ENCODE data around the gene LDLRAD4. TPM values are rescaled to one million over a fixed set of nuclear protein-coding genes. Genes with fewer than 3 reads are reported as not detected.

The LDLRAD4 gene
- total RNA-seq, 1 experiment from 2014 or later, result 204 TPM

- Histone ChIP-seq H3K4me1 (ENCODE audit: low read length) (no peaks in the 10 kb centered on the region), H3K9me3 (ENCODE audit: low read length) (no peaks in the 10 kb centered on the region), H3K4me2 (ENCODE audit: low read depth, low read length, poor library complexity, severe bottlenecking) (no peak overlapping the region), H3K9me2 (replicated peaks; ENCODE audit: insufficient read depth, low read length) (no peaks in the 10 kb centered on the region), H3K27me3 (ENCODE audit: low read length) (0 out of 2 replicates have a peak, but pooled peaks cover 2% of the 10 kb centered on the region), H3K36me3 (ENCODE audit: insufficient read depth, low read length) (no peaks in the 10 kb centered on the region), H3K9ac (ENCODE audit: low read length) (no peak overlapping the region), H2AFZ (ENCODE audit: low read length) (no peak overlapping the region), H4K20me1 (ENCODE audit: insufficient read depth, low read depth, low read length) (no peaks in the 10 kb centered on the region), H3K27ac (ENCODE audit: low read length) (no peak overlapping the region), H3K4me3 (ENCODE audit: low read length) (no peak overlapping the region), H3K79me2 (ENCODE audit: low read length) (no peaks in the 10 kb centered on the region)
- DNase-seq, result no peak
Observed at GRCh38 chr18:13446610-13447461, 228.3 kb downstream of the LDLRAD4 start.

DNA sequence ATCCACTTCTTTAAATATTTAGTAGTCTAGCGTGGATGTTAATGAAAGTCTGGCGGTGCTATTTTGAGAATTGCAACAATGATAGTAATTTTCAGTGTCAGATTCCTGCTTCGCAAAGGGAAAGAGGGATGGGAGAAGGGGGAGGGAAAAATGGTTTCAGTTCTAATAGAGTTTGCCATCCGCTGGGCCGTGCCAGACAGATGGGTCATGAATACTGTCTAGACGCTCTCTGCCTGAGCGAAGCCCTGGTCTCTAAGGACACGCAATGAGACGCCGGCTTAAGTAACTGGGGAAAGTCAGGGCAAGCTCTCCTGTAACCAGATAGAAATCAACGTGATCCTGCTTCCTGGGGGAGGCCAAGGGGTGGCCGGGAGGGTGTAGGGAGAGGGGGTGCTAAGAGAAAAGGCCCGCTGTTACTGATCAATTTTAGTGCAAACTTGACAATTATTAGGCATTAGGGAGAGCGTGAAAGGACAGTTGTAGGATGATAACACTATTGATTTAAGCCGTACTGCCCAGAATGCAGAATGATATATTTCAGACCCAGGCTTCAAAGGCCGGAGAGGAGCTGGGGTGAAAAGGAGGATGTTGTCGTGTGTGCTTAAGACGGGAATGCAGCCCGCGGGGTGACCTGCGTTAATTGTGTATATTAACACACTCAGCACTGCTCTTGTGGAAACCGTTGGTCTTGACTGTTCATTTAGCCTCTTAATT, 229.2 kb downstream of the LDLRAD4 start:
- Histone ChIP-seq H2AFZ (ENCODE audit: low read length) (no peak overlapping the region), H3K4me3 (ENCODE audit: low read length) (no peak overlapping the region), H3K9me3 (ENCODE audit: low read length) (no peaks in the 10 kb centered on the region), H3K79me2 (ENCODE audit: low read length) (no peaks in the 10 kb centered on the region), H3K27ac (ENCODE audit: low read length) (no peak overlapping the region), H3K9me2 (replicated peaks; ENCODE audit: insufficient read depth, low read length) (no peaks in the 10 kb centered on the region), H3K4me2 (ENCODE audit: low read depth, low read length, poor library complexity, severe bottlenecking) (no peak overlapping the region), H3K27me3 (ENCODE audit: low read length) (0 out of 2 replicates have a peak, but pooled peaks cover 2% of the 10 kb centered on the region), H3K4me1 (ENCODE audit: low read length) (no peaks in the 10 kb centered on the region), H4K20me1 (ENCODE audit: insufficient read depth, low read depth, low read length) (no peaks in the 10 kb centered on the region), H3K9ac (ENCODE audit: low read length) (no peak overlapping the region), H3K36me3 (ENCODE audit: insufficient read depth, low read length) (no peaks in the 10 kb centered on the region)
- DNase-seq, result no peak

GRCh38 chr18:13448335-13448795, 229.8 kb downstream of the LDLRAD4 start:
- H3K9me3 ChIP-seq (ENCODE audit: low read length), result no peaks in the 10 kb centered on the region
- no peaks in the 10 kb centered on the region for H3K79me2 ChIP-seq (ENCODE audit: low read length)
- 0 out of 2 replicates have a peak, but pooled peaks cover 2% of the 10 kb centered on the region for H3K27me3 ChIP-seq (ENCODE audit: low read length)
- H3K36me3 ChIP-seq (ENCODE audit: insufficient read depth, low read length), result no peaks in the 10 kb centered on the region
- H2AFZ ChIP-seq (ENCODE audit: low read length), result no peak overlapping the region
- DNase-seq, result no peak
- no peak overlapping the region for H3K9ac ChIP-seq (ENCODE audit: low read length)
- no peaks in the 10 kb centered on the region for H3K4me1 ChIP-seq (ENCODE audit: low read length)
- no peaks in the 10 kb centered on the region for H3K9me2 ChIP-seq (replicated peaks; ENCODE audit: insufficient read depth, low read length)
- no peak overlapping the region for H3K4me2 ChIP-seq (ENCODE audit: low read depth, low read length, poor library complexity, severe bottlenecking)
- H3K4me3 ChIP-seq (ENCODE audit: low read length), result no peak overlapping the region
- no peak overlapping the region for H3K27ac ChIP-seq (ENCODE audit: low read length)
- H4K20me1 ChIP-seq (ENCODE audit: insufficient read depth, low read depth, low read length), result no peaks in the 10 kb centered on the region

- H3K79me2 ChIP-seq (ENCODE audit: low read length), result no peaks in the 10 kb centered on the region
- H3K9me3 ChIP-seq (ENCODE audit: low read length), result no peaks in the 10 kb centered on the region
- no peak overlapping the region for H3K27ac ChIP-seq (ENCODE audit: low read length)
- no peak overlapping the region for H3K9ac ChIP-seq (ENCODE audit: low read length)
- no peaks in the 10 kb centered on the region for H3K4me1 ChIP-seq (ENCODE audit: low read length)
- H3K9me2 ChIP-seq (replicated peaks; ENCODE audit: insufficient read depth, low read length), result no peaks in the 10 kb centered on the region
- H2AFZ ChIP-seq (ENCODE audit: low read length), result no peak overlapping the region
- H3K27me3 ChIP-seq (ENCODE audit: low read length), result 0 out of 2 replicates have a peak, but pooled peaks cover 2% of the 10 kb centered on the region
- H3K36me3 ChIP-seq (ENCODE audit: insufficient read depth, low read length), result no peaks in the 10 kb centered on the region
- DNase-seq, result no peak
- H3K4me2 ChIP-seq (ENCODE audit: low read depth, low read length, poor library complexity, severe bottlenecking), result no peak overlapping the region
- H4K20me1 ChIP-seq (ENCODE audit: insufficient read depth, low read depth, low read length), result no peaks in the 10 kb centered on the region
- no peak overlapping the region for H3K4me3 ChIP-seq (ENCODE audit: low read length)
Observed at GRCh38 chr18:13449651-13450050, 231.1 kb downstream of the LDLRAD4 start.

GRCh38 chr18:13450289-13451212, 232.0 kb downstream of the LDLRAD4 start:
- Histone ChIP-seq H3K36me3 (ENCODE audit: insufficient read depth, low read length) (no peaks in the 10 kb centered on the region), H3K9ac (ENCODE audit: low read length) (no peak overlapping the region), H3K4me2 (ENCODE audit: low read depth, low read length, poor library complexity, severe bottlenecking) (no peak overlapping the region), H3K4me3 (ENCODE audit: low read length) (no peak overlapping the region), H2AFZ (ENCODE audit: low read length) (no peak overlapping the region), H3K79me2 (ENCODE audit: low read length) (no peaks in the 10 kb centered on the region), H4K20me1 (ENCODE audit: insufficient read depth, low read depth, low read length) (no peaks in the 10 kb centered on the region), H3K4me1 (ENCODE audit: low read length) (no peaks in the 10 kb centered on the region), H3K27me3 (ENCODE audit: low read length) (0 out of 2 replicates have a peak, but pooled peaks cover 2% of the 10 kb centered on the region), H3K9me2 (replicated peaks; ENCODE audit: insufficient read depth, low read length) (no peaks in the 10 kb centered on the region), H3K27ac (ENCODE audit: low read length) (no peak overlapping the region), H3K9me3 (ENCODE audit: low read length) (no peaks in the 10 kb centered on the region)
- no peak for DNase-seq

DNA sequence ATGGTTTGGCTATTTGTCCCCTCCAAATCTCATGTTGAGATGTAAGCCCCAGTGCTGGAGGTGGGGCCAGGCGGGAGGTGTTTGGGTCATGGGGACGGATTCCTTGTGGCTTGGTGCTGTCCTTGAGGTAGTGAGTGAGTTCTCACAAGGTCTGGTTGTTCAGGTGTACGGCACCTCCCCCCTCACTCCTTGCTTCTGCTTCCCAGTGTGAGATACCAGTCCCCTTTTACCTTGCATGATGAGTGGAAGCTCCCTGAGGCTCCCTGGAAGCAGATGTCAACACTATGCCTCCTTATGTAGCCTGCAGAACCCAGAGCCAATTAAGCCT, 232.6 kb downstream of the LDLRAD4 start:
- Histone ChIP-seq H3K4me3 (ENCODE audit: low read length) (no peak overlapping the region), H3K79me2 (ENCODE audit: low read length) (no peaks in the 10 kb centered on the region), H3K4me1 (ENCODE audit: low read length) (no peaks in the 10 kb centered on the region), H3K27me3 (ENCODE audit: low read length) (0 out of 2 replicates have a peak, but pooled peaks cover 2% of the 10 kb centered on the region), H3K36me3 (ENCODE audit: insufficient read depth, low read length) (no peaks in the 10 kb centered on the region), H3K9me2 (replicated peaks; ENCODE audit: insufficient read depth, low read length) (no peaks in the 10 kb centered on the region), H3K9me3 (ENCODE audit: low read length) (no peaks in the 10 kb centered on the region), H3K27ac (ENCODE audit: low read length) (no peak overlapping the region), H3K9ac (ENCODE audit: low read length) (no peak overlapping the region), H2AFZ (ENCODE audit: low read length) (no peak overlapping the region), H4K20me1 (ENCODE audit: insufficient read depth, low read depth, low read length) (no peaks in the 10 kb centered on the region), H3K4me2 (ENCODE audit: low read depth, low read length, poor library complexity, severe bottlenecking) (no peak overlapping the region)
- no peak for DNase-seq

GRCh38 chr18:13451661-13452387, 233.3 kb downstream of the LDLRAD4 start:
- Histone ChIP-seq H3K36me3 (ENCODE audit: insufficient read depth, low read length) (no peaks in the 10 kb centered on the region), H3K27me3 (ENCODE audit: low read length) (0 out of 2 replicates have a peak, but pooled peaks cover 2% of the 10 kb centered on the region), H3K4me3 (ENCODE audit: low read length) (no peak overlapping the region), H3K9me2 (replicated peaks; ENCODE audit: insufficient read depth, low read length) (no peaks in the 10 kb centered on the region), H3K9ac (ENCODE audit: low read length) (no peak overlapping the region), H3K9me3 (ENCODE audit: low read length) (no peaks in the 10 kb centered on the region), H3K27ac (ENCODE audit: low read length) (no peak overlapping the region), H2AFZ (ENCODE audit: low read length) (no peak overlapping the region), H4K20me1 (ENCODE audit: insufficient read depth, low read depth, low read length) (no peaks in the 10 kb centered on the region), H3K4me2 (ENCODE audit: low read depth, low read length, poor library complexity, severe bottlenecking) (no peak overlapping the region), H3K79me2 (ENCODE audit: low read length) (no peaks in the 10 kb centered on the region), H3K4me1 (ENCODE audit: low read length) (no peaks in the 10 kb centered on the region)
- DNase-seq, result no peak

Measured in Karpas-422 (cell line).